ENCODE measurements around the gene SNX7.

SNX7 gene

GRCh38 chr1:98741164-98741563 is 79.6 kb downstream of the SNX7 start:
- Histone ChIP-seq H3F3A (ENCODE audit: insufficient read depth) (no peaks in the 10 kb centered on the region), H3K27me3 (ENCODE audit: low read length) (no peaks in the 10 kb centered on the region), H3K27ac (ENCODE audit: low read depth, low read length) (no peak overlapping the region), H2AFZ (ENCODE audit: low read depth, low read length, severe bottlenecking) (no peak overlapping the region), H4K20me1 (ENCODE audit: low read depth, low read length) (no peaks in the 10 kb centered on the region), H3K9me2 (replicated peaks; ENCODE audit: insufficient read depth, low read length) (no peaks in the 10 kb centered on the region), H3K9ac (ENCODE audit: low read length) (no peak overlapping the region), H3K4me2 (ENCODE audit: low read depth, low read length, poor library complexity, severe bottlenecking) (no peak overlapping the region), H3K36me3 (ENCODE audit: low read length) (no peaks in the 10 kb centered on the region), H3K9me3 (ENCODE audit: insufficient read depth, low read length) (no peaks in the 10 kb centered on the region), H3K4me3 (ENCODE audit: insufficient read depth, low read length, poor library complexity, severe bottlenecking) (no peak overlapping the region), H3K79me2 (ENCODE audit: insufficient read depth, low read length) (no peaks in the 10 kb centered on the region)
- TF ChIP-seq, protein P1, sequence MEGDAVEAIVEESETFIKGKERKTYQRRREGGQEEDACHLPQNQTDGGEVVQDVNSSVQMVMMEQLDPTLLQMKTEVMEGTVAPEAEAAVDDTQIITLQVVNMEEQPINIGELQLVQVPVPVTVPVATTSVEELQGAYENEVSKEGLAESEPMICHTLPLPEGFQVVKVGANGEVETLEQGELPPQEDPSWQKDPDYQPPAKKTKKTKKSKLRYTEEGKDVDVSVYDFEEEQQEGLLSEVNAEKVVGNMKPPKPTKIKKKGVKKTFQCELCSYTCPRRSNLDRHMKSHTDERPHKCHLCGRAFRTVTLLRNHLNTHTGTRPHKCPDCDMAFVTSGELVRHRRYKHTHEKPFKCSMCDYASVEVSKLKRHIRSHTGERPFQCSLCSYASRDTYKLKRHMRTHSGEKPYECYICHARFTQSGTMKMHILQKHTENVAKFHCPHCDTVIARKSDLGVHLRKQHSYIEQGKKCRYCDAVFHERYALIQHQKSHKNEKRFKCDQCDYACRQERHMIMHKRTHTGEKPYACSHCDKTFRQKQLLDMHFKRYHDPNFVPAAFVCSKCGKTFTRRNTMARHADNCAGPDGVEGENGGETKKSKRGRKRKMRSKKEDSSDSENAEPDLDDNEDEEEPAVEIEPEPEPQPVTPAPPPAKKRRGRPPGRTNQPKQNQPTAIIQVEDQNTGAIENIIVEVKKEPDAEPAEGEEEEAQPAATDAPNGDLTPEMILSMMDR (IDR thresholded peaks at IDR 0.05; ENCODE audit: insufficient read depth, low read length, poor library complexity, severe bottlenecking), result no peak
- TF ChIP-seq EZH2phosphoT487 (conservative IDR thresholded peaks at IDR 0.05; ENCODE audit: low read length), result no peak

- Histone ChIP-seq H3F3A (ENCODE audit: insufficient read depth) (no peaks in the 10 kb centered on the region), H3K9me3 (ENCODE audit: insufficient read depth, low read length) (no peaks in the 10 kb centered on the region)
- TF ChIP-seq EZH2phosphoT487 (conservative IDR thresholded peaks at IDR 0.05; ENCODE audit: low read length), result no peak
- TF ChIP-seq, protein P1 (IDR thresholded peaks at IDR 0.05; ENCODE audit: insufficient read depth, low read length, poor library complexity, severe bottlenecking), result no peak
Observed at GRCh38 chr1:98749152-98749756, 87.7 kb downstream of the SNX7 start.

DNA sequence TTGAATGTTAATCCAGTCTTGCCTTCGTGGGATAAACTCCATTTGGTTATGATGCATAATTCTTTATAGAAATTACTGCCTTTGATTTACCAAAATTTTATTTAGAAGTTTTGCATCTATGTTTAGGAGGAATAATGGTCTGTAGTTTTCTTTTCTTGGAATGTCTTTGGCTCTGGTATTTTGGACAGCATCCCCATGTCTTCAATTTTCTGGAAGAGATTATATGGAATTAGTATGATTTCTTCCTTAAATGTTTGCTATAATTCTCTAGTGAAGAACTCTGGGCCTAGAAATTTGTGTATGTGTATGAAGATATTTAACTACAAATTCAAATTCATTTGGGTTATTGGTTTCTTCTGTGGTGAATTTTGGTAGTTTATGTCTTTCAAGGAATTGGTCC is 92.7 kb downstream of the SNX7 start:
- no peaks in the 10 kb centered on the region for H3K27me3 ChIP-seq (ENCODE audit: low read length)
- no peak overlapping the region for H3K4me3 ChIP-seq (ENCODE audit: insufficient read depth, low read length, poor library complexity, severe bottlenecking)
- H3K79me2 ChIP-seq (ENCODE audit: insufficient read depth, low read length), result no peaks in the 10 kb centered on the region
- H3K9me3 ChIP-seq (ENCODE audit: insufficient read depth, low read length), result no peaks in the 10 kb centered on the region
- no peaks in the 10 kb centered on the region for H3K9me2 ChIP-seq (replicated peaks; ENCODE audit: insufficient read depth, low read length)
- H3K9ac ChIP-seq (ENCODE audit: low read length), result no peak overlapping the region
- H4K20me1 ChIP-seq (ENCODE audit: low read depth, low read length), result no peaks in the 10 kb centered on the region
- no peaks in the 10 kb centered on the region for H3F3A ChIP-seq (ENCODE audit: insufficient read depth)
- TF ChIP-seq, protein P1 (IDR thresholded peaks at IDR 0.05; ENCODE audit: insufficient read depth, low read length, poor library complexity, severe bottlenecking), result no peak
- no peak for TF ChIP-seq EZH2phosphoT487 (conservative IDR thresholded peaks at IDR 0.05; ENCODE audit: low read length)
- no peak overlapping the region for H3K27ac ChIP-seq (ENCODE audit: low read depth, low read length)
- H3K36me3 ChIP-seq (ENCODE audit: low read length), result no peaks in the 10 kb centered on the region
- no peak overlapping the region for H2AFZ ChIP-seq (ENCODE audit: low read depth, low read length, severe bottlenecking)
- no peak overlapping the region for H3K4me2 ChIP-seq (ENCODE audit: low read depth, low read length, poor library complexity, severe bottlenecking)

More at GRCh38 chr1:98749152-98749756, 87.7 kb downstream of the SNX7 start:
- Histone ChIP-seq H3K4me2 (ENCODE audit: low read depth, low read length, poor library complexity, severe bottlenecking) (no peak overlapping the region), H3K36me3 (ENCODE audit: low read length) (no peaks in the 10 kb centered on the region), H3K4me3 (ENCODE audit: insufficient read depth, low read length, poor library complexity, severe bottlenecking) (no peak overlapping the region), H3K9me2 (replicated peaks; ENCODE audit: insufficient read depth, low read length) (no peaks in the 10 kb centered on the region), H3K9ac (ENCODE audit: low read length) (no peak overlapping the region), H2AFZ (ENCODE audit: low read depth, low read length, severe bottlenecking) (no peak overlapping the region), H3K79me2 (ENCODE audit: insufficient read depth, low read length) (no peaks in the 10 kb centered on the region), H3K27ac (ENCODE audit: low read depth, low read length) (no peak overlapping the region), H4K20me1 (ENCODE audit: low read depth, low read length) (no peaks in the 10 kb centered on the region), H3K27me3 (ENCODE audit: low read length) (no peaks in the 10 kb centered on the region)

All from SU-DHL-6 (cell line).